ENCODE results near the gene TSPYL6. TPM values are rescaled to one million over a fixed set of nuclear protein-coding genes. Genes with fewer than 3 reads are reported as not detected.

The TSPYL6 gene
- total RNA-seq, 1 experiment from 2014 or later: not detected

GRCh38 chr2:54206596-54206995 lies 49.4 kb downstream of the TSPYL6 start (continued):
- TF ChIP-seq ARID4B (CRISPR knock-in tag; IDR thresholded peaks at IDR 0.05; ENCODE audit: borderline replicate concordance) (no peak), ZNF232 (CRISPR knock-in tag; IDR thresholded peaks at IDR 0.05) (no peak)

- Mint-ChIP-seq H3K4me1 (peaks cover 11% of the 10 kb centered on the region), H3K36me3 (no peaks in the 10 kb centered on the region), H3K4me3 (no peak overlapping the region), H3K9me3 (peaks cover 4% of the 10 kb centered on the region), H3K27me3 (ENCODE audit: low read depth) (no peaks in the 10 kb centered on the region), H3K27ac (no peak overlapping the region)
- ChIA-PET POLR2A (no interaction called here), CTCF (no interaction called here)
- ATAC-seq (no peak), DNase-seq (ENCODE audit: low spot score) (no peak)
- TF ChIP-seq SOX15 (CRISPR knock-in tag; IDR thresholded peaks at IDR 0.05) (no peak), IRF1 (CRISPR knock-in tag; IDR thresholded peaks at IDR 0.05) (no peak), PRRX2 (CRISPR knock-in tag; IDR thresholded peaks at IDR 0.05) (no peak), NR1H2 (CRISPR knock-in tag; IDR thresholded peaks at IDR 0.05) (no peak), MYBL2 (CRISPR knock-in tag; IDR thresholded peaks at IDR 0.05) (no peak), FOXK1 (CRISPR knock-in tag; IDR thresholded peaks at IDR 0.05) (no peak), CBFB (CRISPR knock-in tag; IDR thresholded peaks at IDR 0.05; ENCODE audit: low read depth) (no peak), ZNF532 (CRISPR knock-in tag; IDR thresholded peaks at IDR 0.05; ENCODE audit: borderline replicate concordance) (no peak), ZNF396 (CRISPR knock-in tag; IDR thresholded peaks at IDR 0.05; ENCODE audit: borderline replicate concordance) (no peak), NR2C2 (CRISPR knock-in tag; IDR thresholded peaks at IDR 0.05) (no peak), ZNF425 (CRISPR knock-in tag; conservative IDR thresholded peaks at IDR 0.05) (no peak), TCF7 (CRISPR knock-in tag; IDR thresholded peaks at IDR 0.05; ENCODE audit: low read depth) (no peak), ZNF423 (CRISPR knock-in tag; IDR thresholded peaks at IDR 0.05) (no peak), ZNF317 (CRISPR knock-in tag; IDR thresholded peaks at IDR 0.05; ENCODE audit: borderline replicate concordance, low read depth) (no peak), CTCF (IDR thresholded peaks at IDR 0.05) (no peak), SP1 (CRISPR knock-in tag; conservative IDR thresholded peaks at IDR 0.05) (no peak)
These were observed 51.6 kb downstream of the TSPYL6 start for GRCh38 chr2:54204476-54204875.

All from WTC11 (cell line).